CD14-positive monocyte (primary cell): Measurements from ENCODE around the gene SORD. TPM values are rescaled to one million over a fixed set of nuclear protein-coding genes. Genes with fewer than 3 reads are reported as not detected.

Source experiments
- DNase-seq, 3 donors: peaks; one replicate each; pipeline ENCODE4 v3.0.0-alpha.2; 2011 to 2022
- H2AFZ ChIP-seq: 2 replicates; pipeline ENCODE4 v1.6.0; 2012; ENCODE audit warnings: mild to moderate bottlenecking, low read depth, low read length, inconsistent platforms; ENCODE audit not compliant: insufficient read depth, poor library complexity, severe bottlenecking
- H3K27ac ChIP-seq, 2 donors: 1 replicate in 1 of 2; 2 replicates in 1 of 2; pipeline ENCODE4 v1.5.1; 2012 to 2013; ENCODE audit warnings: low read length in 2 of 2, control low read depth in 1 of 2, inconsistent platforms in 1 of 2, low read depth in 1 of 2, mild to moderate bottlenecking in 1 of 2
- H3K27me3 ChIP-seq, 2 donors: one replicate each; pipeline versions ENCODE4 v1.6.0 to v1.6.1; 2011 to 2013; ENCODE audit warnings: low read length in 2 of 2; ENCODE audit not compliant: control insufficient read depth in 2 of 2, insufficient read depth in 2 of 2
- H3K36me3 ChIP-seq, 2 donors: replicated peaks in 1 of 2; 1 replicate in 1 of 2; 2 replicates in 1 of 2; pipeline versions ENCODE4 v1.5.1 to v1.6.1; 2012 to 2013; ENCODE audit warnings: low read length in 2 of 2, control low read depth in 1 of 2, inconsistent platforms in 1 of 2, mild to moderate bottlenecking in 1 of 2; ENCODE audit not compliant: insufficient read depth in 2 of 2, control insufficient read depth in 1 of 2
- H3K4me1 ChIP-seq, 2 donors: 1 replicate in 1 of 2; 2 replicates in 1 of 2; pipeline versions ENCODE4 v1.5.1 to v1.6.1; 2012 to 2013; ENCODE audit warnings: low read length in 2 of 2, control low read depth in 1 of 2, inconsistent platforms in 1 of 2, mild to moderate bottlenecking in 1 of 2, moderate library complexity in 1 of 2; ENCODE audit not compliant: insufficient read depth in 2 of 2, control insufficient read depth in 1 of 2
- H3K4me2 ChIP-seq: replicated peaks from 2 replicates; pipeline ENCODE3; 2012; ENCODE audit warnings: low read length, moderate library complexity, mild to moderate bottlenecking; ENCODE audit not compliant: poor library complexity, severe bottlenecking; ENCODE audit errors: extremely low read depth
- H3K4me3 ChIP-seq, 3 experiments: fragments of 200-600 bp in 1 of 3; sonication (generic) in 1 of 3; replicated peaks in 1 of 3; 1 replicate in 2 of 3; 2 replicates in 1 of 3; pipeline ENCODE4 v1.5.1; 2011 to 2013; ENCODE audit warnings: low read length in 3 of 3, mild to moderate bottlenecking in 3 of 3, control low read depth in 2 of 3, low read depth in 2 of 3, inconsistent platforms in 1 of 3, moderate library complexity in 1 of 3
- H3K79me2 ChIP-seq: 2 replicates; pipeline ENCODE4 v1.6.0; 2012; ENCODE audit warnings: mild to moderate bottlenecking, control low read depth, inconsistent platforms, low read length, moderate library complexity; ENCODE audit not compliant: insufficient read depth
- H3K9ac ChIP-seq: 2 replicates; pipeline ENCODE4 v1.6.0; 2017; ENCODE audit warnings: low read length, mild to moderate bottlenecking; ENCODE audit not compliant: insufficient read depth, poor library complexity, severe bottlenecking
- H3K9me3 ChIP-seq, 2 donors: replicated peaks in 1 of 2; 1 replicate in 1 of 2; 2 replicates in 1 of 2; pipeline versions ENCODE4 v1.5.1 to v1.6.1; 2012 to 2013; ENCODE audit warnings: low read length in 2 of 2, control low read depth in 1 of 2; ENCODE audit not compliant: control insufficient read depth in 1 of 2, insufficient read depth in 1 of 2
- H4K20me1 ChIP-seq: 2 replicates; pipeline ENCODE4 v1.6.0; 2012; ENCODE audit warnings: mild to moderate bottlenecking, low read length, control low read depth, moderate library complexity; ENCODE audit not compliant: insufficient read depth
- H3K27ac Mint-ChIP-seq, 7 donors: one replicate each; pipeline ENCODE4 v1.8.0; 2020; ENCODE audit warnings: mild to moderate bottlenecking in 7 of 7, mixed read lengths in 7 of 7, moderate library complexity in 6 of 7, inconsistent platforms in 2 of 7
- H3K27me3 Mint-ChIP-seq, 3 donors: one replicate each; pipeline ENCODE4 v1.8.0; 2021 to 2022; ENCODE audit warnings: low read depth in 3 of 3, mild to moderate bottlenecking in 3 of 3, mixed read lengths in 3 of 3, moderate library complexity in 3 of 3, inconsistent platforms in 1 of 3
- H3K36me3 Mint-ChIP-seq, 2 donors: one replicate each; pipeline ENCODE4 v1.8.0; 2020; ENCODE audit warnings: mixed read lengths in 2 of 2, inconsistent platforms in 1 of 2, mild to moderate bottlenecking in 1 of 2
- H3K4me1 Mint-ChIP-seq: one replicate; pipeline ENCODE4 v1.8.0; 2020; ENCODE audit warnings: mild to moderate bottlenecking, mixed read lengths
- H3K4me3 Mint-ChIP-seq, 2 donors: one replicate each; pipeline ENCODE4 v1.8.0; 2020; ENCODE audit warnings: mild to moderate bottlenecking in 2 of 2, mixed read lengths in 2 of 2, moderate library complexity in 1 of 2
- H3K9me3 Mint-ChIP-seq, 7 donors: one replicate each; pipeline ENCODE4 v1.8.0; 2020 to 2022; ENCODE audit warnings: mixed read lengths in 7 of 7, mild to moderate bottlenecking in 6 of 7, moderate library complexity in 6 of 7, inconsistent platforms in 2 of 7
- WGBS: methylation state at CpG from one replicate; pipeline ENCODE4 v1.1.5; 2013; ENCODE audit warnings: missing lambda C conversion rate; ENCODE audit not compliant: insufficient coverage; 5-methylcytosine and 5-hydroxymethylcytosine counted together
- intact Hi-C, 2 donors: fragments of 100-400 bp; cut with micrococcal nuclease; formaldehyde crosslinking; loops; one replicate each; pipeline versions ENCODE4 v1.15.0 to v1.15.1; 2023
- polyA plus RNA-seq, 3 donors: library from polyadenylated mRNA; depleted of rRNA in 1 of 3; unstranded in 2 of 3; stranded (reverse) in 1 of 3; fragments of 300-500 nt in 2 of 3; fragments of >200 nt in 1 of 3; fragmentation: Illumina TruSeq in 2 of 3; gene quantifications; 1 replicate in 2 of 3; 2 replicates in 1 of 3; pipeline ENCODE4 v1.2.3, GENCODE V29; 2012 to 2021
- TF ChIP-seq, protein P1 (sequence below): fragments of 200-600 bp; IDR thresholded peaks from one replicate; pipeline ENCODE4 v1.8.0; 2022; ENCODE audit warnings: antibody characterized with exemption, mild to moderate bottlenecking

The SORD gene
- polyA plus RNA-seq, 3 donors = 17.9 to 22.6 (median 21.7) TPM

DNA sequence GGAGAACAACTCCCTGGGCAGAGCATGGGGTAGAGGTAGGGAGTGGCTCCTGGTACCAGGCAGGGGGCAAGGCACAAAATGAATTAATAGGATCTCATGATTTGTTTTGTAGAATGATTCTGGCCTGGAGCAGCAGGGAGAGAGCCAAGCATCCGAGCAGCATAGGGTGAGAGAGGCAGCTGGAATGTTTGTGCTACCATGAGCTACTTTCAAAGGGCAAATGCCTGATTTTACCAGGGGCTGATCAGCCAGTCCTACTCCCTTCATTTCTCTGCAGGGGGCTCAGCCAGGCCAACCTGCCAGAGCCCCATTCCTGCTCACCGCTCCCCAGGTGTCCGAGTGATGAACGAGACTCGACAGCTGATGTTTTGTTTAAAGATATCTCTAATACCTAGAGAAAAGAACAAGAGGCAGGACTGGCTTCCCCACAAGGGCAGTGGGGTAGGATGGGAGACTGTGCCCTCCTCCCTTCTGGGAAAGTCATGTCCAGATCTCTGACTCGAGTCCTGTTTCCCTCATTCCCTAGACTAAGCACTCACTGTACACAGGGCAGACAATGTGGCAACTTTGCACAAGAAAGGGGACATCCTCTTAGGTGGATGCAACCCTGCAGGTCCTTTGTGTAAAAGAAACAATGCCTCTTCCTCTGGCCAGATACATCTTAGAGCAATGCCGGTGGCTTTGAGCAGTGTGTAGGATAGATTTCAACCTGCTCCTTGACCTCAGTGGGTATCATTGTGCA is 78.1 kb downstream of the SORD start:
- Histone ChIP-seq H2AFZ (no peak overlapping the region), H3K27me3 (no peaks in the 10 kb centered on the region), H3K4me2 (no peak overlapping the region), H3K9ac (no peak overlapping the region), H4K20me1 (no peaks in the 10 kb centered on the region), H3K4me3 (no peak overlapping the region), H3K36me3 (no peaks in the 10 kb centered on the region), H3K27ac (no peak overlapping the region), H3K79me2 (no peaks in the 10 kb centered on the region), H3K9me3 (no peaks in the 10 kb centered on the region), H3K4me1 (no peaks in the 10 kb centered on the region)
- intact Hi-C loops = no loop called here
- Mint-ChIP-seq H3K4me3 (peak overlapping the region in 1 of 2 donors; percentile 33), H3K9me3 (peaks cover 0 to 2% (median 0%) of the 10 kb centered on the region in 7 donors), H3K36me3 (no peaks in the 10 kb centered on the region), H3K4me1 (no peaks in the 10 kb centered on the region), H3K27me3 (peaks cover 5 to 9% (median 9%) of the 10 kb centered on the region in 3 donors), H3K27ac (no peak overlapping the region)
- no CpG with 5 or more reads among the region's 7 CpGs for WGBS
- TF ChIP-seq, protein P1, sequence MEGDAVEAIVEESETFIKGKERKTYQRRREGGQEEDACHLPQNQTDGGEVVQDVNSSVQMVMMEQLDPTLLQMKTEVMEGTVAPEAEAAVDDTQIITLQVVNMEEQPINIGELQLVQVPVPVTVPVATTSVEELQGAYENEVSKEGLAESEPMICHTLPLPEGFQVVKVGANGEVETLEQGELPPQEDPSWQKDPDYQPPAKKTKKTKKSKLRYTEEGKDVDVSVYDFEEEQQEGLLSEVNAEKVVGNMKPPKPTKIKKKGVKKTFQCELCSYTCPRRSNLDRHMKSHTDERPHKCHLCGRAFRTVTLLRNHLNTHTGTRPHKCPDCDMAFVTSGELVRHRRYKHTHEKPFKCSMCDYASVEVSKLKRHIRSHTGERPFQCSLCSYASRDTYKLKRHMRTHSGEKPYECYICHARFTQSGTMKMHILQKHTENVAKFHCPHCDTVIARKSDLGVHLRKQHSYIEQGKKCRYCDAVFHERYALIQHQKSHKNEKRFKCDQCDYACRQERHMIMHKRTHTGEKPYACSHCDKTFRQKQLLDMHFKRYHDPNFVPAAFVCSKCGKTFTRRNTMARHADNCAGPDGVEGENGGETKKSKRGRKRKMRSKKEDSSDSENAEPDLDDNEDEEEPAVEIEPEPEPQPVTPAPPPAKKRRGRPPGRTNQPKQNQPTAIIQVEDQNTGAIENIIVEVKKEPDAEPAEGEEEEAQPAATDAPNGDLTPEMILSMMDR = no peak
- no peak for DNase-seq

DNA sequence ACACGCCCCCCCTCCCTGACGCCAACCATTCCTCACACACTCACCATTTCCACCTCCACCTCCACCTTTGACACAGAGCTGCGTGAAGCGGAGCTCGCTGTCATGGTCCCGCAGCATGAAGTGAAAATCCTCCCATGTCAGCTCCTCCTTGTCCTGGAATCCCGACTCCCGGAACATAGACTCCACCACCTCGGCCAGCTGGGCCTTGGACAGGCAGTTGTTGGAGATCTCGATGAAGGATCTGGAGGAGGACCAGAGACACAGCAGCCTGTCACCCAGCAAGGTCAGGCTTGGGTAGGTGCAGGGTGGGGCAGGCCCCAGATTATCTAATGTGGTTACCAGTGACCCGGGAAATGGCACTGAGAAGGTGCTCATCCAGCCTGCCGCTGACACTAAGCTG is 78.8 kb downstream of the SORD start:
- H3K27ac ChIP-seq = no peak overlapping the region
- no peak overlapping the region for H3K4me2 ChIP-seq
- no peaks in the 10 kb centered on the region for H3K4me1 Mint-ChIP-seq
- no peak overlapping the region for H3K9ac ChIP-seq
- H3K36me3 ChIP-seq = no peaks in the 10 kb centered on the region
- no peak for DNase-seq
- H3K4me1 ChIP-seq = no peaks in the 10 kb centered on the region
- no peaks in the 10 kb centered on the region for H3K79me2 ChIP-seq
- no peak overlapping the region for H3K4me3 Mint-ChIP-seq
- no peaks in the 10 kb centered on the region for H3K9me3 ChIP-seq
- H3K27me3 ChIP-seq = no peaks in the 10 kb centered on the region
- WGBS = 94% methylated on average over 9 of the region's 12 CpGs
- H2AFZ ChIP-seq = no peak overlapping the region
- intact Hi-C loops = no loop called here
- no peak overlapping the region for H3K4me3 ChIP-seq
- no peaks in the 10 kb centered on the region for H4K20me1 ChIP-seq
- TF ChIP-seq, protein P1 = no peak
- H3K9me3 Mint-ChIP-seq = peaks cover 0 to 2% (median 0%) of the 10 kb centered on the region in 7 donors
- no peak overlapping the region for H3K27ac Mint-ChIP-seq
- H3K27me3 Mint-ChIP-seq = peaks cover 7 to 12% (median 9%) of the 10 kb centered on the region in 3 donors
- no peaks in the 10 kb centered on the region for H3K36me3 Mint-ChIP-seq
